Measurements from ENCODE around the gene CTPS1. TPM values are rescaled to one million over a fixed set of nuclear protein-coding genes. Genes with fewer than 3 reads are reported as not detected.

CTPS1 gene
- total RNA-seq, 1 experiment from 2014 or later = 63.1 TPM

GRCh38 chr1:41051022-41051421, 71.5 kb downstream of the CTPS1 start:
- Histone ChIP-seq H3K27me3 (replicated peaks; ENCODE audit: control insufficient read depth, insufficient read depth, low read length) (no peaks in the 10 kb centered on the region), H3K36me3 (ENCODE audit: control insufficient read depth, insufficient read depth, low read length) (no peaks in the 10 kb centered on the region), H3K9me3 (no peaks in the 10 kb centered on the region), H3K4me3 (ENCODE audit: low read depth, low read length) (no peak overlapping the region), H3K4me1 (no peaks in the 10 kb centered on the region)
- Mint-ChIP-seq H3K4me1 (ENCODE audit: low read depth, unreplicated experiment) (no peaks in the 10 kb centered on the region), H3K4me3 (ENCODE audit: unreplicated experiment) (no peak overlapping the region), H3K9me3 (ENCODE audit: unreplicated experiment) (no peaks in the 10 kb centered on the region), H3K27me3 (ENCODE audit: insufficient read depth, unreplicated experiment) (no peaks in the 10 kb centered on the region), H3K36me3 (ENCODE audit: insufficient read depth, unreplicated experiment) (peaks cover 19% of the 10 kb centered on the region), H3K27ac (ENCODE audit: unreplicated experiment) (no peak overlapping the region)
- CTCF ChIA-PET = no interaction called here
- POLR2A ChIA-PET = no interaction called here
- intact Hi-C loops (cut with micrococcal nuclease; ENCODE audit: unreplicated experiment) = no loop called here
- BruUV-seq (replicated peaks) = no TSS peak
- no peak for TF ChIP-seq CTCF (IDR thresholded peaks at IDR 0.05; ENCODE audit: insufficient read depth in 1 of 2, low read depth in 1 of 2, low read length in 1 of 2, severe bottlenecking in 1 of 2, unreplicated experiment in 1 of 2)
- DNase-seq = no peak

- POLR2A ChIA-PET = no interaction called here
- H3K9me3 ChIP-seq = no peaks in the 10 kb centered on the region
- CTCF ChIA-PET = no interaction called here
- no peak for TF ChIP-seq CTCF (IDR thresholded peaks at IDR 0.05; ENCODE audit: insufficient read depth in 1 of 2, low read depth in 1 of 2, low read length in 1 of 2, severe bottlenecking in 1 of 2, unreplicated experiment in 1 of 2)
- H3K27me3 ChIP-seq (replicated peaks; ENCODE audit: control insufficient read depth, insufficient read depth, low read length) = no peaks in the 10 kb centered on the region
- no peak for DNase-seq
- no peaks in the 10 kb centered on the region for H3K4me1 Mint-ChIP-seq (ENCODE audit: low read depth, unreplicated experiment)
- H3K9me3 Mint-ChIP-seq (ENCODE audit: unreplicated experiment) = no peaks in the 10 kb centered on the region
- no peaks in the 10 kb centered on the region for H3K27me3 Mint-ChIP-seq (ENCODE audit: insufficient read depth, unreplicated experiment)
- H3K4me3 Mint-ChIP-seq (ENCODE audit: unreplicated experiment) = no peak overlapping the region
- BruUV-seq (replicated peaks) = no TSS peak
- H3K4me1 ChIP-seq = no peaks in the 10 kb centered on the region
- no peak overlapping the region for H3K27ac Mint-ChIP-seq (ENCODE audit: unreplicated experiment)
- H3K4me3 ChIP-seq (ENCODE audit: low read depth, low read length) = no peak overlapping the region
- H3K36me3 ChIP-seq (ENCODE audit: control insufficient read depth, insufficient read depth, low read length) = no peaks in the 10 kb centered on the region
- H3K36me3 Mint-ChIP-seq (ENCODE audit: insufficient read depth, unreplicated experiment) = peaks cover 9% of the 10 kb centered on the region
- intact Hi-C loops (cut with micrococcal nuclease; ENCODE audit: unreplicated experiment) = no loop called here
Observed at GRCh38 chr1:41053316-41053715, 73.8 kb downstream of the CTPS1 start.

GRCh38 chr1:41056907-41057306, 77.4 kb downstream of the CTPS1 start:
- intact Hi-C loops (cut with micrococcal nuclease; ENCODE audit: unreplicated experiment) = no loop called here
- no peaks in the 10 kb centered on the region for H3K4me1 Mint-ChIP-seq (ENCODE audit: low read depth, unreplicated experiment)
- H3K4me3 Mint-ChIP-seq (ENCODE audit: unreplicated experiment) = no peak overlapping the region
- peaks cover 6% of the 10 kb centered on the region for H3K36me3 Mint-ChIP-seq (ENCODE audit: insufficient read depth, unreplicated experiment)
- no peaks in the 10 kb centered on the region for H3K27me3 ChIP-seq (replicated peaks; ENCODE audit: control insufficient read depth, insufficient read depth, low read length)
- ChIA-PET CTCF (no interaction called here), POLR2A (no interaction called here)
- H3K36me3 ChIP-seq (ENCODE audit: control insufficient read depth, insufficient read depth, low read length) = no peaks in the 10 kb centered on the region
- H3K9me3 ChIP-seq = no peaks in the 10 kb centered on the region
- no peaks in the 10 kb centered on the region for H3K4me1 ChIP-seq
- no peak overlapping the region for H3K27ac Mint-ChIP-seq (ENCODE audit: unreplicated experiment)
- no peak for DNase-seq
- TF ChIP-seq CTCF (IDR thresholded peaks at IDR 0.05; ENCODE audit: insufficient read depth in 1 of 2, low read depth in 1 of 2, low read length in 1 of 2, severe bottlenecking in 1 of 2, unreplicated experiment in 1 of 2) = no peak
- no peaks in the 10 kb centered on the region for H3K27me3 Mint-ChIP-seq (ENCODE audit: insufficient read depth, unreplicated experiment)
- BruUV-seq (replicated peaks) = no TSS peak
- no peak overlapping the region for H3K4me3 ChIP-seq (ENCODE audit: low read depth, low read length)
- no peaks in the 10 kb centered on the region for H3K9me3 Mint-ChIP-seq (ENCODE audit: unreplicated experiment)

Other genes starting within 250 kb of the CTPS1 start
- gene KCNQ4, start 195.9 kb upstream of the CTPS1 start, total RNA-seq (2022) = 1.4 and 1.6 TPM in 2 replicates
- 17.8 and 19.5 TPM in 2 replicates for gene CITED4, start 117.3 kb upstream of the CTPS1 start, total RNA-seq (2022)
- 0.09 and 0.18 TPM in 2 replicates for gene SLFNL1, start 42.0 kb downstream of the CTPS1 start, total RNA-seq (2022)

All from Caco-2 (cell line).